Endodermal cell (in vitro differentiated cells): ENCODE measurements around the gene OR1C1. TPM values are rescaled to one million over a fixed set of nuclear protein-coding genes. Genes with fewer than 3 reads are reported as not detected.

Experiments
- DNase-seq: peaks from one replicate; pipeline ENCODE4 v3.0.0-alpha.2; 2017
- H3K27ac ChIP-seq: 2 replicates; pipeline ENCODE4 v1.5.1; 2013; ENCODE audit warnings: mild to moderate bottlenecking, low read depth, low read length, moderate library complexity
- H3K27me3 ChIP-seq: 2 replicates; pipeline ENCODE4 v1.6.1; 2013; ENCODE audit warnings: mild to moderate bottlenecking, low read length, moderate library complexity; ENCODE audit not compliant: insufficient read depth, control insufficient read depth, poor library complexity, severe bottlenecking
- H3K36me3 ChIP-seq: 2 replicates; pipeline ENCODE4 v1.7.0; 2013; ENCODE audit warnings: mild to moderate bottlenecking, low read length, moderate library complexity; ENCODE audit not compliant: control insufficient read depth, insufficient read depth
- H3K4me1 ChIP-seq: one replicate; pipeline ENCODE4 v1.7.0; 2013; ENCODE audit warnings: low read length; ENCODE audit not compliant: control insufficient read depth, insufficient read depth
- H3K4me3 ChIP-seq: 2 replicates; pipeline ENCODE4 v1.5.1; 2013; ENCODE audit warnings: mild to moderate bottlenecking, low read length, moderate library complexity
- H3K9ac ChIP-seq: 2 replicates; pipeline ENCODE4 v1.6.1; 2013; ENCODE audit warnings: mild to moderate bottlenecking, low read length, moderate library complexity; ENCODE audit not compliant: poor library complexity, severe bottlenecking; ENCODE audit errors: extremely low read depth
- H3K9me3 ChIP-seq: 2 replicates; pipeline ENCODE4 v1.6.1; 2013; ENCODE audit warnings: mild to moderate bottlenecking, low read length, moderate library complexity; ENCODE audit not compliant: control insufficient read depth
- H3K27ac Mint-ChIP-seq: 2 replicates; pipeline ENCODE4 v1.8.0; 2020; ENCODE audit warnings: mixed read lengths
- H3K27me3 Mint-ChIP-seq: 2 replicates; pipeline ENCODE4 v1.8.0; 2021; ENCODE audit warnings: mild to moderate bottlenecking, mixed read lengths; ENCODE audit not compliant: insufficient read depth
- H3K36me3 Mint-ChIP-seq: 2 replicates; pipeline ENCODE4 v1.8.0; 2020; ENCODE audit warnings: low read depth, mixed read lengths
- H3K4me1 Mint-ChIP-seq: 2 replicates; pipeline ENCODE4 v1.8.0; 2020; ENCODE audit warnings: mixed read lengths
- H3K4me3 Mint-ChIP-seq: 2 replicates; pipeline ENCODE4 v1.8.0; 2020; ENCODE audit warnings: mild to moderate bottlenecking, moderate library complexity, mixed read lengths
- H3K9me3 Mint-ChIP-seq: 2 replicates; pipeline ENCODE4 v1.8.0; 2020; ENCODE audit warnings: mild to moderate bottlenecking, mixed read lengths
- WGBS, 2 experiments: methylation state at CpG; one replicate each; pipeline versions ENCODE4 v1.1.5 to v1.1.7; 2013; ENCODE audit warnings: missing lambda C conversion rate in 2 of 2, mixed read lengths in 1 of 2; ENCODE audit not compliant: insufficient coverage in 1 of 2, insufficient read length in 1 of 2; 5-methylcytosine and 5-hydroxymethylcytosine counted together
- total RNA-seq, 2 donors: library from RNA; stranded (reverse); fragmentation: NEBNext Ultra II Directional in 1 of 2; extraction: Animal tissue kit (Norgen Biotek cat#: 25700) in 1 of 2; gene quantifications; 2 replicates in 1 of 2; 3 replicates in 1 of 2; pipeline ENCODE4 v1.2.1, GENCODE V29; 2021
- TF ChIP-seq, protein P1 (sequence below): fragments of 200-600 bp; sonication (generic); conservative IDR thresholded peaks from 2 replicates; pipeline ENCODE4 v1.5.0; 2021; ENCODE audit warnings: antibody characterized with exemption, mild to moderate bottlenecking

Gene OR1C1
- total RNA-seq, 2 donors from 2014 or later, result not detected

DNA sequence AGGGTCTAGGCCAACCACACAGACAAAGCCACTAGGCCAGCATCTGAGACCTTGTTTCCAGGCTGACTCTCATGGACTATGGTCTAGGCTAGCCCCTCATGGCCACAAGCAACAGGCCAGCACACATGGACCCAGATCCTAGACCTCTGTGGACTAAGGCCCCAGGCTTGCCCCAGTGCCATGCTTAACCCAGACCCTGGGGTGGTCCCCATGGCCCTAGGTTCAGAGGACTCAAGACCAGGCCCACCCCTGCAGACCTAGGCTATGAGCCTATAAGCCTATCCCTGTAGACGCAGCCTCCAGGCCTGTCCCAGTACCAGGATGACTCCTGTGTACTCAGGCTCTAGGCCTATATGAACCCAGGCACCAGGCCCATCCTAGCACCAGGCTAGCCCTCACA is 10.5 kb downstream of the OR1C1 start:
- Histone ChIP-seq H3K27ac (no peak overlapping the region), H3K4me1 (no peaks in the 10 kb centered on the region), H3K36me3 (no peaks in the 10 kb centered on the region), H3K9ac (no peak overlapping the region), H3K27me3 (no peaks in the 10 kb centered on the region), H3K9me3 (peaks cover 49% of the 10 kb centered on the region), H3K4me3 (no peak overlapping the region)
- Mint-ChIP-seq H3K9me3 (peaks cover 41% of the 10 kb centered on the region), H3K27ac (no peak overlapping the region), H3K4me3 (no peak overlapping the region), H3K27me3 (no peaks in the 10 kb centered on the region), H3K36me3 (no peaks in the 10 kb centered on the region), H3K4me1 (no peaks in the 10 kb centered on the region)
- DNase-seq, result no peak
- TF ChIP-seq, protein P1, sequence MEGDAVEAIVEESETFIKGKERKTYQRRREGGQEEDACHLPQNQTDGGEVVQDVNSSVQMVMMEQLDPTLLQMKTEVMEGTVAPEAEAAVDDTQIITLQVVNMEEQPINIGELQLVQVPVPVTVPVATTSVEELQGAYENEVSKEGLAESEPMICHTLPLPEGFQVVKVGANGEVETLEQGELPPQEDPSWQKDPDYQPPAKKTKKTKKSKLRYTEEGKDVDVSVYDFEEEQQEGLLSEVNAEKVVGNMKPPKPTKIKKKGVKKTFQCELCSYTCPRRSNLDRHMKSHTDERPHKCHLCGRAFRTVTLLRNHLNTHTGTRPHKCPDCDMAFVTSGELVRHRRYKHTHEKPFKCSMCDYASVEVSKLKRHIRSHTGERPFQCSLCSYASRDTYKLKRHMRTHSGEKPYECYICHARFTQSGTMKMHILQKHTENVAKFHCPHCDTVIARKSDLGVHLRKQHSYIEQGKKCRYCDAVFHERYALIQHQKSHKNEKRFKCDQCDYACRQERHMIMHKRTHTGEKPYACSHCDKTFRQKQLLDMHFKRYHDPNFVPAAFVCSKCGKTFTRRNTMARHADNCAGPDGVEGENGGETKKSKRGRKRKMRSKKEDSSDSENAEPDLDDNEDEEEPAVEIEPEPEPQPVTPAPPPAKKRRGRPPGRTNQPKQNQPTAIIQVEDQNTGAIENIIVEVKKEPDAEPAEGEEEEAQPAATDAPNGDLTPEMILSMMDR, result no peak
- WGBS, 2 experiments, result 83 to 84% methylated on average over 1 of the region's 1 CpG

DNA sequence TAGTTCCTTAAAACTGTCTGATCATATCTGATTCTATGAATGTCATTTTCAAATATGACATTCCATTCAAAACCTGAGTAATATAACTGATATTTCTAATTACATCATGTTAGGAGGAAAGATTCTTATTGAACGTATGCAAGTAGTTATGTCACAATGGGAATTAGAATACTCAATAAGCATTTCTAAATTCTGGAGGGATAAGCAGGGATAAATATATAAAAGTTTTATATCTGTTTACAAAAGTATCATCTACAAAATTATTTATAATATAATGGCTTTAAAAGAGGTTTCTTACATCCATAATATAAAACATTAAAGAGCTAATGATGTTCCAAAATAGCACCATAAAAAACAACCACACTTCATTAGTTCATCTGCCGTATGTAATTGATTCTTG is 12.3 kb downstream of the OR1C1 start, which contains the start of gene OR14A2:
OR14A2 (minus strand) TSS at position 101 of the 400 bp plus-strand sequence.
- H3K27me3 ChIP-seq, result no peaks in the 10 kb centered on the region
- WGBS, 2 experiments, result 91 to 100% methylated on average over 1 of the region's 2 CpGs
- H3K27ac Mint-ChIP-seq, result no peak within 1 kb of the TSS
- no peaks in the 10 kb centered on the region for H3K36me3 Mint-ChIP-seq
- H3K4me3 Mint-ChIP-seq, result no peak within 1 kb of the TSS
- no peak within 1 kb of the TSS for H3K27ac ChIP-seq
- no peak within 1 kb of the TSS for H3K4me3 ChIP-seq
- no peaks in the 10 kb centered on the region for H3K4me1 Mint-ChIP-seq
- no peaks in the 10 kb centered on the region for H3K4me1 ChIP-seq
- H3K27me3 Mint-ChIP-seq, result no peaks in the 10 kb centered on the region
- no peak within 1 kb of the TSS for H3K9ac ChIP-seq
- TF ChIP-seq, protein P1, result no peak
- peaks cover 48% of the 10 kb centered on the region for H3K9me3 Mint-ChIP-seq
- DNase-seq, result no peak
- H3K9me3 ChIP-seq, result peaks cover 58% of the 10 kb centered on the region
- no peaks in the 10 kb centered on the region for H3K36me3 ChIP-seq

DNA sequence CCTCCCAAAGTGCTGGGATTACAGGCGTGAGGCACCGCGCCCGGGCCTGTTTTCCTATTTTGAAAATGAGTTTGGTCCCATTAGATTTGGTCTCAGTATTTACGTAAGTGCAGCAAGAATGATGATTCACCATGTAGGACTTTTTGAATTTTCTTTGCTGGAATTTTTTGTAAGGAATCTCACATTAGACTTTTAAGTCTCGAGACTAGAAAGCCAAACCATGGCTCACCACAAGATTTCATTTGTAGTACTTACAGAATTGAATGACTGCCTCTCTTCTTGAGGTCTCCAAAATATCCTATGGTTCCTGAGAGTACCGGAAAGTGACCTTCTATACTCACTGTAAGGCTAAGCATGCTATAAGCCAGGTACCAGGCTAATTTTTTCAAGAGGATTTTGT is 12.7 kb downstream of the OR1C1 start:
- no peak overlapping the region for H3K4me3 ChIP-seq
- no peaks in the 10 kb centered on the region for H3K4me1 ChIP-seq
- H3K27ac Mint-ChIP-seq, result no peak overlapping the region
- TF ChIP-seq, protein P1, result no peak
- H3K4me3 Mint-ChIP-seq, result no peak overlapping the region
- H3K27ac ChIP-seq, result no peak overlapping the region
- no peak for DNase-seq
- no peaks in the 10 kb centered on the region for H3K36me3 ChIP-seq
- peaks cover 48% of the 10 kb centered on the region for H3K9me3 Mint-ChIP-seq
- peaks cover 62% of the 10 kb centered on the region for H3K9me3 ChIP-seq
- H3K9ac ChIP-seq, result no peak overlapping the region
- H3K4me1 Mint-ChIP-seq, result no peaks in the 10 kb centered on the region
- no peaks in the 10 kb centered on the region for H3K27me3 ChIP-seq
- no peaks in the 10 kb centered on the region for H3K36me3 Mint-ChIP-seq
- 83 to 86% methylated on average over 7 of the region's 7 CpGs for WGBS, 2 experiments
- H3K27me3 Mint-ChIP-seq, result no peaks in the 10 kb centered on the region
